Measurements from ENCODE around the gene SIN3A. TPM values are rescaled to one million over a fixed set of nuclear protein-coding genes. Genes with fewer than 3 reads are reported as not detected.
"Not testable (repeated sequence)": the region's sequence is repeated elsewhere in the genome, so short reads cannot be mapped to it uniquely, and the experiment has no call there.

SIN3A gene
- total RNA-seq, 1 experiment from 2014 or later = 74.7 TPM

DNA sequence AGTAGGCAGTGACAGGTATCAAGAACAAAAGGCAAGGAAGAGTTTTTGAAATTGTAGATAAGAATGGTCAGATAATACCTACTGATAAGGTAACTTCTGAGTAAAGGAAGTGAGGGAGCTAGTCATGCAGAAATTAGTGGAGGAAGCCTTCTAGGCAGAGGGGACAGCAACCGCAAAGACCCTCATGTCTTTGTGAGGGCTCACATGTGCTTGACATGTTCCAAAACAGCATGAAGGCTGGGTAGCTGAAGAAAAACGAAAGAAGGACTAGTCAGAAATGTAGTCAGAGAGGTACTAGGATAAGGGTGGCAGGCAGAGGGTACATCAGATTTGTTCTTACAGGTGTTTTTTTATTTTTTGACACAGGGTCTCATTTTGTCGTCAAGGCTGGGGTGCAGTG lies 5.3 kb downstream of the SIN3A start:
- CTCF ChIA-PET = no interaction called here
- Histone ChIP-seq H3K9me3 (ENCODE audit: low read depth, low read length, poor library complexity, severe bottlenecking) (no peaks in the 10 kb centered on the region), H3K36me3 (ENCODE audit: insufficient read depth, low read length, poor library complexity, severe bottlenecking) (peaks cover 15% of the 10 kb centered on the region), H3K4me3 (ENCODE audit: low read depth, low read length, poor library complexity, severe bottlenecking) (no peak overlapping the region), H3K27ac (ENCODE audit: low read depth, low read length, poor library complexity, severe bottlenecking) (no peak overlapping the region), H3K4me1 (ENCODE audit: insufficient read depth, low read length, poor library complexity, severe bottlenecking) (peaks cover 16% of the 10 kb centered on the region), H3K27me3 (replicated peaks; ENCODE audit: insufficient read depth, low read depth, low read length, poor library complexity) (no peaks in the 10 kb centered on the region)
- no TSS peak for BruUV-seq (replicated peaks)
- POLR2A ChIA-PET (ENCODE audit: low non-redundant PET) = no interaction called here
- intact Hi-C loops (cut with micrococcal nuclease; ENCODE audit: unreplicated experiment) = no loop called here
- no peak for TF ChIP-seq CTCF (conservative IDR thresholded peaks at IDR 0.05; ENCODE audit: low read depth, low read length)
- no peak for TF ChIP-seq EZH2 (IDR thresholded peaks at IDR 0.05; ENCODE audit: borderline replicate concordance, low read depth, low read length, poor library complexity, severe bottlenecking)
- no peak for DNase-seq (ENCODE audit: low spot score)

DNA sequence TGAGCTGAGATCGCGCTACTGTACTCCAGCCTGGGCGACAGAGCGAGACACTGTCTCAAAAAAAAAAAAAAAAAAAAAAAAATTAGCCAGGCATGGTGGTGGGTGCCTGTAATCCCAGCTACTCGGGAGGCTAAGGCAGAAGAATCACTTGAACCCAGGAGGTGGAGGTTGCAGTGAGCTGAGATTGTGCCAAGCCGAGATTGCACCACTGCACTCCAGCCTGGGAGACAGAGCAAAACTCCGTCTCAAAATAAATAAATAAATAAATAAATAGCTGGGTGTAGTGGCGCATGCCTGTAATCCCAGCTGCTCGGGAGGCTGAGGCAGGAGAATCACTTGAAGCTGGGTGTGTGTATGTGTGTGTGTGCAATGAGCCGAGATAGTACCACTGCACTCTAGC lies 6.2 kb downstream of the SIN3A start:
- H3K36me3 ChIP-seq (ENCODE audit: insufficient read depth, low read length, poor library complexity, severe bottlenecking) = peaks cover 15% of the 10 kb centered on the region
- H3K27ac ChIP-seq (ENCODE audit: low read depth, low read length, poor library complexity, severe bottlenecking); H3K27me3 ChIP-seq (replicated peaks; ENCODE audit: insufficient read depth, low read depth, low read length, poor library complexity); H3K9me3 ChIP-seq (ENCODE audit: low read depth, low read length, poor library complexity, severe bottlenecking); CTCF ChIA-PET; intact Hi-C loops (cut with micrococcal nuclease; ENCODE audit: unreplicated experiment); H3K4me3 ChIP-seq (ENCODE audit: low read depth, low read length, poor library complexity, severe bottlenecking); POLR2A ChIA-PET (ENCODE audit: low non-redundant PET); DNase-seq (ENCODE audit: low spot score); BruUV-seq (replicated peaks): not testable (repeated sequence)
- H3K4me1 ChIP-seq (ENCODE audit: insufficient read depth, low read length, poor library complexity, severe bottlenecking) = peaks cover 16% of the 10 kb centered on the region

DNA sequence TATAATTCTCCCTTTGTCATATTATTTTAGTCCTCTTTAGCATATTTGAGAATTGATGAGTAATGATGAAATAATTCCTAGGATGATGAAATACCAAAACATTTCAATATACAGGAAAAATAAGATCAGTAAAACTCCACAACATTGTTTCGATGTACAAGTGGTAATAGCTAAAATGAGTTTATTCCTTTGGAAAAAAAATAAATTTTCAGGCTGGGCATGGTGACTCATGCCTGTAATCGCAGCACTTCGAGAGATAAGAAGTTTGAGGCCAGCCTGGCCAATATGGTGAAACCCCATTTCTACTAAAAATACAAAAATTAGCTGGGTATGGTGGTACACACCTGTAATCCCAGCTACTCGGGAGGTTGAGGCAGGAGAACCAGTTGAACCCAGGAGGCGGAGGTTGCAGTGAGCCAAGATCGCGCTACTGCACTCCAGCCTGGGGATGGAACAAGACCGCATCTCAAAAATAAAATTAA lies 7.5 kb downstream of the SIN3A start:
- CTCF ChIA-PET; DNase-seq (ENCODE audit: low spot score); H3K4me1 ChIP-seq (ENCODE audit: insufficient read depth, low read length, poor library complexity, severe bottlenecking); intact Hi-C loops (cut with micrococcal nuclease; ENCODE audit: unreplicated experiment); H3K27me3 ChIP-seq (replicated peaks; ENCODE audit: insufficient read depth, low read depth, low read length, poor library complexity); POLR2A ChIA-PET (ENCODE audit: low non-redundant PET); H3K9me3 ChIP-seq (ENCODE audit: low read depth, low read length, poor library complexity, severe bottlenecking); H3K4me3 ChIP-seq (ENCODE audit: low read depth, low read length, poor library complexity, severe bottlenecking); BruUV-seq (replicated peaks): not testable (repeated sequence)
- peaks cover 15% of the 10 kb centered on the region for H3K36me3 ChIP-seq (ENCODE audit: insufficient read depth, low read length, poor library complexity, severe bottlenecking)
- H3K27ac ChIP-seq (ENCODE audit: low read depth, low read length, poor library complexity, severe bottlenecking) = peak overlapping the region; percentile 62

DNA sequence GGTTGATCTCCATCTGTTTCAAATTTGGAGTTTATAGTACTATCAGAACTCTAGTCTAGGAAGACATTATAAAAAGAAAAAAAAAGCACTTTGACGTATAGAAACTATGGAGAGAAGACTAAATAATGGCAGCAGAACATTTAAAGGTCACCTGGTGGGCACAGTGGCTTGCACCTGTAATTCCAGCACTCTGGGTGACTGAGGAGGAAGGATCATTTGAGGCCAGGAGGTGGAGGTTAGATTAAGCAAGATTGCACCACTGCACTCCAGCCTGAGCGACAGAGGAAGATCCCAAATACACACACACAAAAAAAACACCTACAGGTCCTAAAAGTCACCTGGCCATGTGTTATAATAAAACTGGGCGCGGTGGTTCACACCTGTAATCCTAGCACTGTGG lies 13.8 kb downstream of the SIN3A start:
- peaks cover 11% of the 10 kb centered on the region for H3K36me3 ChIP-seq (ENCODE audit: insufficient read depth, low read length, poor library complexity, severe bottlenecking)
- POLR2A ChIA-PET (ENCODE audit: low non-redundant PET) = no interaction called here
- H3K27me3 ChIP-seq (replicated peaks; ENCODE audit: insufficient read depth, low read depth, low read length, poor library complexity) = no peaks in the 10 kb centered on the region
- no peaks in the 10 kb centered on the region for H3K9me3 ChIP-seq (ENCODE audit: low read depth, low read length, poor library complexity, severe bottlenecking)
- H3K27ac ChIP-seq (ENCODE audit: low read depth, low read length, poor library complexity, severe bottlenecking) = no peak overlapping the region
- DNase-seq (ENCODE audit: low spot score) = no peak
- TF ChIP-seq CTCF (conservative IDR thresholded peaks at IDR 0.05; ENCODE audit: low read depth, low read length) (no peak), EZH2 (IDR thresholded peaks at IDR 0.05; ENCODE audit: borderline replicate concordance, low read depth, low read length, poor library complexity, severe bottlenecking) (no peak)
- CTCF ChIA-PET = no interaction called here
- BruUV-seq (replicated peaks) = no TSS peak
- H3K4me3 ChIP-seq (ENCODE audit: low read depth, low read length, poor library complexity, severe bottlenecking) = no peak overlapping the region
- H3K4me1 ChIP-seq (ENCODE audit: insufficient read depth, low read length, poor library complexity, severe bottlenecking) = no peaks in the 10 kb centered on the region
- intact Hi-C loops (cut with micrococcal nuclease; ENCODE audit: unreplicated experiment) = no loop called here
